ENCODE measurements around the gene SMIM28.

SMIM28 gene

DNA sequence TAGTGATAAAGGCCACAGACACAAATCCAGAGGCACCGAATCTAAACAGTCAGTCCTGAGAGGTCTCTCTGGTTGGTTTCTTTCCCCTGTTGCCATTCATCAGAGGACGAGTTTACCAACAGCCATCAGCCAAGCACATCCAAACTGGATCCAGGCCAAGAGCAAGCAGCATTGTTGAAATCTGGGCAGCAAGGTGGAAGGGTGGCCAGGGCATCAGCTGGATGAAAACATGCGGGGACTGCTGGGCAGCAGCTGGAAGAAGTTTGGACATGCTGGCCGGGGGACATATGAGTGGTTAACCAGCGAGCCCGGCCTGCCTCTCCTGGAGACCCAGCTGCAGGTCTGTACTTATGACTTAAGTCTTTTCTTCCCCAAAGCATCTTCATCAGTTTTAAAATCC lies at the start of gene SMIM28:
SMIM28 (plus strand) TSS at position 62 of the 400 bp plus-strand sequence; CDS start at position 230, 168 bp downstream.
- Histone ChIP-seq H3K4me1 (ENCODE audit: low read depth, poor library complexity, severe bottlenecking) (no peaks in the 10 kb centered on the region), H2AFZ (ENCODE audit: low read depth) (no peak within 1 kb of the TSS), H3K4me2 (no peak within 1 kb of the TSS), H3K4me3 (IDR thresholded peaks at IDR 0.05; ENCODE audit: insufficient read depth, low read depth, low read length) (no peak within 1 kb of the TSS), H3K27ac (no peak within 1 kb of the TSS), H4K20me1 (ENCODE audit: insufficient read depth) (no peaks in the 10 kb centered on the region), H3K79me2 (ENCODE audit: insufficient read depth, low read depth) (no peaks in the 10 kb centered on the region), H3K9ac (no peak within 1 kb of the TSS), H3K36me3 (ENCODE audit: insufficient read depth) (no peaks in the 10 kb centered on the region), H3K27me3 (ENCODE audit: insufficient read depth, low read depth) (no peaks in the 10 kb centered on the region)
- TF ChIP-seq, protein P1, sequence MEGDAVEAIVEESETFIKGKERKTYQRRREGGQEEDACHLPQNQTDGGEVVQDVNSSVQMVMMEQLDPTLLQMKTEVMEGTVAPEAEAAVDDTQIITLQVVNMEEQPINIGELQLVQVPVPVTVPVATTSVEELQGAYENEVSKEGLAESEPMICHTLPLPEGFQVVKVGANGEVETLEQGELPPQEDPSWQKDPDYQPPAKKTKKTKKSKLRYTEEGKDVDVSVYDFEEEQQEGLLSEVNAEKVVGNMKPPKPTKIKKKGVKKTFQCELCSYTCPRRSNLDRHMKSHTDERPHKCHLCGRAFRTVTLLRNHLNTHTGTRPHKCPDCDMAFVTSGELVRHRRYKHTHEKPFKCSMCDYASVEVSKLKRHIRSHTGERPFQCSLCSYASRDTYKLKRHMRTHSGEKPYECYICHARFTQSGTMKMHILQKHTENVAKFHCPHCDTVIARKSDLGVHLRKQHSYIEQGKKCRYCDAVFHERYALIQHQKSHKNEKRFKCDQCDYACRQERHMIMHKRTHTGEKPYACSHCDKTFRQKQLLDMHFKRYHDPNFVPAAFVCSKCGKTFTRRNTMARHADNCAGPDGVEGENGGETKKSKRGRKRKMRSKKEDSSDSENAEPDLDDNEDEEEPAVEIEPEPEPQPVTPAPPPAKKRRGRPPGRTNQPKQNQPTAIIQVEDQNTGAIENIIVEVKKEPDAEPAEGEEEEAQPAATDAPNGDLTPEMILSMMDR (conservative IDR thresholded peaks at IDR 0.05; ENCODE audit: low read depth, low read length) = no peak

DNA sequence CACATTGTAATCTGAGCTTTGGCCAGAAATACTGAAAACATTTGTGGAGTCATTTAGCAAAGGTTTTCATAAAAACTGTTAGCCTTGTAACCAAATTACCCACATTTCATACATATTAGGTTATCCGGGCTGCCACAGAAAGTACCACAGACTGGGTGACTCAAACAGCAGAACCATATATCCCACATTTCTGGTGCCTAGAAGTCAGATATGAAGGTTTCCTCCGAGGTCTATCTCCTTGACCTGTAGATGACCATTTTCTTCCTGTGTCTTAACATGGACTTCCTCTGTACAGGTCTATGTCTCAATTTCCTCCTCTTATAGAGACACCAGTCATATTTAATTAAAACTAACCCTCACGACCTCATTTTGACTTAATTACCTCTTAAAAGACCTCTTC lies 49.5 kb upstream of the SMIM28 start:
- no peak overlapping the region for H3K27ac ChIP-seq
- H2AFZ ChIP-seq (ENCODE audit: low read depth) = no peak overlapping the region
- H3K36me3 ChIP-seq (ENCODE audit: insufficient read depth) = no peaks in the 10 kb centered on the region
- H3K27me3 ChIP-seq (ENCODE audit: insufficient read depth, low read depth) = no peaks in the 10 kb centered on the region
- no peaks in the 10 kb centered on the region for H3K79me2 ChIP-seq (ENCODE audit: insufficient read depth, low read depth)
- TF ChIP-seq, protein P1 (conservative IDR thresholded peaks at IDR 0.05; ENCODE audit: low read depth, low read length) = no peak
- H4K20me1 ChIP-seq (ENCODE audit: insufficient read depth) = no peaks in the 10 kb centered on the region
- H3K4me3 ChIP-seq (IDR thresholded peaks at IDR 0.05; ENCODE audit: insufficient read depth, low read depth, low read length) = no peak overlapping the region
- no peak overlapping the region for H3K9ac ChIP-seq
- H3K4me2 ChIP-seq = no peak overlapping the region
- H3K4me1 ChIP-seq (ENCODE audit: low read depth, poor library complexity, severe bottlenecking) = no peaks in the 10 kb centered on the region

DNA sequence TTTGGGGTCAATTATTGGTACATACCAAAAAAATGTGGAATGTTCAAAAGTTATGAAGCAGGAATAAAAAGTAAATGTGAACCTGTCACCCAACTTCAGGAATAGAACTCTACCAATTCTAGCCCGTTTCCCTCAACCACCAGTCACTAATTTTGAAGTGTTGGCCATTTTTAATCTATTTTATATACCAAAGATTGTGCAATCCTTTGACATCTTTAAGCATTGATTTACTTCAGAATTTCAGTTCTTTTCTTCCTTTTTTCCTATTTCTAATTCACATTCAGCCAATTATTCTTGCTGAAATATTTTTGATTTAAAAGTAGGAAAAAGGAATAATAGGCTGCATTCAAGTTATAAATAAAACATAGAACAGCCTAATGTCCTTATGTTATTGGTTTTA lies 46.9 kb upstream of the SMIM28 start:
- Histone ChIP-seq H4K20me1 (ENCODE audit: insufficient read depth) (no peaks in the 10 kb centered on the region), H3K4me2 (no peak overlapping the region), H3K27ac (no peak overlapping the region), H3K36me3 (ENCODE audit: insufficient read depth) (no peaks in the 10 kb centered on the region), H3K9ac (no peak overlapping the region), H3K4me1 (ENCODE audit: low read depth, poor library complexity, severe bottlenecking) (no peaks in the 10 kb centered on the region), H3K79me2 (ENCODE audit: insufficient read depth, low read depth) (no peaks in the 10 kb centered on the region), H2AFZ (ENCODE audit: low read depth) (no peak overlapping the region), H3K4me3 (IDR thresholded peaks at IDR 0.05; ENCODE audit: insufficient read depth, low read depth, low read length) (no peak overlapping the region), H3K27me3 (ENCODE audit: insufficient read depth, low read depth) (no peaks in the 10 kb centered on the region)
- TF ChIP-seq, protein P1 (conservative IDR thresholded peaks at IDR 0.05; ENCODE audit: low read depth, low read length) = no peak

DNA sequence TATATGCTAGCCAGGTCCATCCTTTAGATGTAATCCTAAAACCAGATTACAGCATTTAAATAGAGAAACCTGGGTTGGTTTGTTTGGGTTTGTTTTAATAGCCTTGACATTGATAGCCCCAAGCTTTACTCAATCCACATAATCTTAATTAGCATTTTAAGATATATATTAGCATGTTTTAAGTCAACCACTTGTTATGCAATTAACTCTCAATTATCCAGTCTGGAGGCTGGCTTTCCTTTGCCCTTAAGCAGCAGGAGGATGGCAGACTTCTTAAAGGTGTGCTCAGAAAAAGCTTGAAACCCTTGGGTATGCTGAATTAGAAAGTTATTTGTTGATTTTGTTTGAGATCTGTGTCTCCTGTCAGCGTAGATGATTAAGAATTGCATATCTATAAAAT lies 46.3 kb upstream of the SMIM28 start:
- Histone ChIP-seq H3K36me3 (ENCODE audit: insufficient read depth) (no peaks in the 10 kb centered on the region), H3K79me2 (ENCODE audit: insufficient read depth, low read depth) (no peaks in the 10 kb centered on the region), H3K4me2 (no peak overlapping the region), H3K27ac (no peak overlapping the region), H4K20me1 (ENCODE audit: insufficient read depth) (no peaks in the 10 kb centered on the region), H3K4me3 (IDR thresholded peaks at IDR 0.05; ENCODE audit: insufficient read depth, low read depth, low read length) (no peak overlapping the region), H3K4me1 (ENCODE audit: low read depth, poor library complexity, severe bottlenecking) (no peaks in the 10 kb centered on the region), H3K9ac (no peak overlapping the region), H3K27me3 (ENCODE audit: insufficient read depth, low read depth) (no peaks in the 10 kb centered on the region), H2AFZ (ENCODE audit: low read depth) (no peak overlapping the region)
- TF ChIP-seq, protein P1 (conservative IDR thresholded peaks at IDR 0.05; ENCODE audit: low read depth, low read length) = no peak

All from KMS-11 (cell line).